Smooth muscle cell of the brain vasculature (primary cell): ENCODE data around the gene BAZ2A.
"Not testable (repeated sequence)": the region's sequence is repeated elsewhere in the genome, so short reads cannot be mapped to it uniquely, and the experiment has no call there.

Experiments used
- DNase-seq: peaks from one replicate; pipeline ENCODE4 v3.0.0-alpha.2; 2012; ENCODE audit warnings: low read depth, low spot score

Gene BAZ2A

DNA sequence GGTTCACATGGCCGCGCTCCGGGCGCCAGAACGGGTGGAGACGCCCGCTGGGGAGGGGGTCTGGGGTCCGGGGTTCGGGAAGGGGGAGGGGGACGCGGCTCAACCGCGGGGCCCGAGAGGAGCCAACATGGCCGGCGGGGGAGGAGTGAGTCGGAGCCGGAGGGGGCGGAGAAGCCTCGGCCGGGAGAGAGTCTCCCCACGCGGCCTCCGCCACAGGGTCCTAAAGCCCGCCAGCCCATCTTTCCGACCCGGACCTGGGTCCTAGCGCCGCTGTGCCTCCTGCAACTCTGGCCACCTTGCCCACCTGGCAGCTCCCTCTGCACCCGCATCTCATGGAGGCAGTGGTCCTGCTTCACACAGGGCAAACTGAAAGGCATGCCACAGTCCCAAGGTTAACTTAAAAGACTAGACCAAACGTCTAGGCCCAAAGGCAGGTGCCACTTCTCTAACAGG is at the start of gene BAZ2A:
Gene BAZ2A (minus strand): TSS at position 147 of the 453 bp plus-strand sequence. CDS start 12,796 bp downstream, outside the sequence.
- no peak for DNase-seq

GRCh38 chr12:56678852-56679251 is 48.7 kb upstream of the BAZ2A start:
- no peak for DNase-seq

DNA sequence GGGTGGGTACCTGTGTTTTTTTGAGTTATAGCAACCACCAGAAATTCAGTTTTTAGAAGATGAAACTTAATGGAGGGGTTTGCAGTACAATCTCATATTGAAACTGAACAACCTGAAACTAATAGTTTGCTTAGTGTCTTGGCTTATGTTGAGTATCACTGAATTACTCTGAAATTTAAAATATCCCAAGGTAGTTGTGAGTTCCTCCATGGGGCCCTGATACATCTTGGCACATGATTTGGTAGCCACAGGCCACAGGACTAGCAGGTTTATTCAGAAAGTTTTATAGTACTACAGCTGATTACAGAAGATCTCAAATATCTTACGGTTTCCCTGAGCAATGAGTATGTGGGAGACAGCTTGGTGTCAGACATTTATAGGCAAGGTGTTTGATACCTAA is 47.6 kb upstream of the BAZ2A start:
- DNase-seq, result no peak

DNA sequence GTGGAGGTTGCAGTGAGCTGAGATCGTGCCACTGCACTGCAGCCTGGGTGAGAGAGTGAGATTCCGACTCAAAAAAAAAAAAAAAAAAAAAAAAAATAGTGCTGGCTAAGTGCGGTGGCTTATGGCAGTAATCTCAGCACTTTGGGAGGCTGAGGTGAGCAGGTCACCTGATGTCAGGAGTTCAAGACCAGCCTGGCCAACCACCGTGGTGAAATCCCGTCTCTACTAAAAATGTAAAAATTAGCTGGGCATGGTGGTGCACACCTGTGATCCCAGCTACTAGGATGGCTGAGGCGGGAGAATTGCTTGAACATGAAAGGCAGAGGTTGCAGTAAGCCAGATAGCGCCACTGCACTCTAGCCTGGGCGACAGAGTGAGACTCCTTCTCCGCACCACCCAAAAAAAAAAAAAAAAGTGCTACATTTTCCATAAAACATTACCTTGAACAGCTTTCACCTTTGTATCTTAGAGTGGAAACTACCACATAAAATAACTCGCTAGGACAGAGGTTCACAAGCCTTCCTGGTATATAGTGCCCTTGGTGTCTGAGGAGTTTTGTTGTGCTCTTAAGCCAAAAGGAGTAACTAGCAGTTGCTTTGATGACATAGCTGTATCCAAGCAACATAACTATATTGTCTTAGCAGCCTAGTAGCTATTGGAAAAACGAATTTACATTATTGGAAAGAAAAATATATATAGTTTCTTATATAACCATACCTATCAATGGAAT is 46.9 kb upstream of the BAZ2A start:
- no peak for DNase-seq

DNA sequence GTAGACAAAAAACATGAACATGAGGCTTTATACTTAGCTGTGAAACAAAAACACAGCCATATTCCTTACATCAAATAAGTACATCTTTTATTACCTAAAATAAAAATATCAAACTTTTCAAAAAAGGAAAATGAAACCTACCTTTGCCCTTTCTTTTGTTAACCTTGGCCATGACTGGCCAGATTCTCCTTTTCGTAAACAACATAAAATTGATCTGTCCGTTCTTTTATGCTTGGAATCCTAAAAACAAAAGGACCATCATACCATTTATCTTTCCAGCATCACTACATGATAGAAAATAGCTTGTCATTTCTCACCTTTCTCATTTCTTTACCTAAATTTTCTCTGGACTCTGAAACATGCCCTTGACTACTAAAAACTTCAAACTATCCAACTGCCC is 41.5 kb upstream of the BAZ2A start:
- DNase-seq, result no peak

- DNase-seq, result no peak
Observed at GRCh38 chr12:56670836-56671235, 40.7 kb upstream of the BAZ2A start.

GRCh38 chr12:56668197-56668457 is 38.0 kb upstream of the BAZ2A start:
- DNase-seq, result no peak

DNA sequence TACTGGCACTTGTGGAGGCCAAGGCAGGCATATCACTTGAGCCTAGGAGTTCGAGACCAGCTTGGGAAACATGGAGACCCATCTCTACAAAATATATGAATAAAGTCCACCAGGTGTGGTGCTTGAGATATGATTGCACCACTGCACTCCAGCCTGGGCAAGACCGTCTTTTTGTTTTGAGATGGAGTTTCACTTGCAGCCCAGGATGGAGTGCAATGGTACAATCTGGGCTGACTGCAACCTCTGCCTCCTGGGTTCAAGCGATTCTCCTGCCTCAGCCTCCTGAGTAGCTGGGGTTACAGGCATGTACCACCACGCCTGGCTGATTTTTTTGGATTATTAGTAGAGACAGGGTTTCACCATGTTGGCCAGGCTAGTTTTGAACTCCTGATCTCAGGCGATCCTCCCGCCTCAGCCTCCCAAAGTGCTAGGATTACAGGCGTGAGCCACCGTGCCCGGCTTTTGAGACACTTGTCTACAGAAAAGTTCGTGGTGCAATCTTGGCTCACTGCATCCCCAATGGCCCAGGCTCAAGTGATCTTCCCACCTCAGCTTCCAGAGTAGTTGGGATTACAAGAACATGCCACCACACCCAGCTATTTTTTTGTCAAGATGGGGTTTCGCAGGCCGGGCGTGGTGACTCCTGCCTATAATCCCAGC is 32.0 kb upstream of the BAZ2A start:
- DNase-seq, result no peak

GRCh38 chr12:56661560-56661959 is 31.4 kb upstream of the BAZ2A start:
- DNase-seq, result no peak

GRCh38 chr12:56658921-56659320 is 28.8 kb upstream of the BAZ2A start:
- DNase-seq, result no peak

DNA sequence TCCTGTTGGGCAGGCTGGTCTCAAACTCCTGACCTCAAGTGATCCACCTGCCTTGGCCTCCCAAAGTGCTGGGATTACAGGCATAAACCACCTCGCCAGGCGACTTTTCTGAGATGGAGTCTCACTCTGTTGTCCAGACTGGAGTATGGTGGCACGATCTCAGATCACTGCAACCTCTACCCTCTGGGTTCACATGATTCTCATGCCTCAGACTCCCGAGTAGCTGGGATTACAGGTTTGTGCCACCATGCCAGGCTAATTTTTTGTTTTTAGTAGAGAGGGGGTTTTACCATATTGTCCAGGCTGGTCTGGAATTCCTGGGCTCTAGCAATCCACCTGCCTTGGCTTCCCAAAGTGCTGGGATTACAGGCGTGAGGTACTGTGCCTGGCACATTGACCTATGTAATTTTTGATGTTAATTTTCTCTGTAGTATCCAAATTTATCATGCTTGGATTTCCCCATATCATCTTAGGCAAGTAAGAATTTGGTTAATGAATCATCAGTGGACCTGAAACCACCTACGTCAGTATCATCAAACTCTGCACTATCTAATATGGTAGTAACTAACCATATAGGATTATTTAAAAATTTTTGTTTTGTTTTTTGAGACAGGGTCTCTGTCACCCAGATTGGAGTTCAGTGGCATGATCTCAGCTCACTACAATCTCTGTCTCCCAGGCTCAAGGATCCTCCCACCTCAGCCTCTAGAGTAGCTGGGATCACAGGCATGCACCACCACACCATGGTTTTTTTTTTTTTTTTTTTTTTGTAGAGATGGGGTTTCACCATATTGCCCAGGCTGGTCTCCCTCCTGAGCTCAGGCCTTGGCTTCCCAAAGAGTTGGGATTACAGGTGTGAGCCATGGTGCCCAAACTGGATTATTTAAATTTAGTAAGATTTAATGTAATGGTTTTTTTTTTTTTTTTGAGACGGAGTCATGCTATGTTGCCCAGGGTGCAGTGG is 27.6 kb upstream of the BAZ2A start:
- DNase-seq, result no peak

GRCh38 chr12:56653781-56654180 is 23.7 kb upstream of the BAZ2A start:
- DNase-seq, result not testable (repeated sequence)

GRCh38 chr12:56648023-56648422 is 17.9 kb upstream of the BAZ2A start:
- not testable (repeated sequence) for DNase-seq

- peak; percentile 99 for DNase-seq
Observed at GRCh38 chr12:56645717-56646446, 15.8 kb upstream of the BAZ2A start, which contains the start of gene ATP5F1B. TSS of gene ATP5F1B (minus strand) at chr12:56645984. CDS start at chr12:56645963, 21 bp downstream.

DNA sequence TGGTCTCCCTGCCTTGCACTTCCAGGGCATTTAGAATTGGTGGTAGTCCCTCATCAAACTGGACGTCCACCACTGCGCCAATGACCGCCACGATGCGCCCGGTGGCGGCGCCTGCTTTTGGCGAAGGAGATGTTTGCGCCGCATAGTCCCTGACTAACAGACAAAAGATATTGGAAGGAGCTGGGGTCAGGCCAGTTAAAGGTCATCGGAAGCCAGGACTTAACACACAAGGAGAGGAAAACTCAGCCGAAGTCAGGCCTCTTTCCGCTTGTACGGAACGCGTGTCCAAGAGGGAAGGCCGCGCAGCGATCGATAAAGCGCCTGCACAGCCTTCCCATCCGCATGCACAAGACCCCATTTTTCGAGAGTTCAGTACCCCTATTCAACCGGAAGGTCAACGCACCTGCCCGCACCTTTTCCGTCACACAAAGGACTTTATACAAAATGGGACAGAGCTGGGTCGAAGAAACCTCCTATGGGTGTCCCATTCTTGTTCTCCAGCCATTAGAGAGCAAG is 15.1 kb upstream of the BAZ2A start:
- no peak for DNase-seq

GRCh38 chr12:56644654-56645053 is 14.5 kb upstream of the BAZ2A start:
- DNase-seq, result no peak

GRCh38 chr12:56641219-56641618 is 11.1 kb upstream of the BAZ2A start:
- DNase-seq, result no peak

DNA sequence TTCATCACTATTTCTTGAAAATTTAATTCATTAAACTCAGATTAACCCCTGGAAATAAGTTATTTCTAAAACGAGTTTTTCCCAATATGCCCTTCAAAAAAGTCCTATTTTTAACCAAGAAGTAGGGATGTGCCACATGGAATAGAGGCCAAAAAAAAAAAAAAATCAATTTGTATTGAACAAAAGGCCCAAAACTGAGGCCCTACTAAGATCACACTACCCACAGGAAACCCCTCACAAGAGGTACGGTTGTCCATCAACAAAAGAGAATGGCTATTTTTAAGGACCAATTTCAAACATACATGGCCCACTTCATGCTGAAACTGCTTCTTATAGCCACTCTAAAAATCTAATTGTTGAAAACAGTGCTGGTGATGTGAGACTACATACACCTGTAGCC is 7.5 kb upstream of the BAZ2A start:
- DNase-seq, result no peak

- peak; percentile 100 for DNase-seq
Observed at GRCh38 chr12:56636675-56637540, 6.8 kb upstream of the BAZ2A start.
